GM23338 (cell line): ENCODE results near the gene NID2. TPM values are rescaled to one million over a fixed set of nuclear protein-coding genes. Genes with fewer than 3 reads are reported as not detected.

Experiments used
- ATAC-seq: fragments of 200-7000 bp; cut with Tn5 transposase; 3 replicates; pipeline ENCODE4 v1.9.1; 2020
- DNase-seq: peaks from one replicate; pipeline ENCODE4 v3.0.0-alpha.2; 2015; ENCODE audit warnings: low spot score
- H2AFZ ChIP-seq: fragments of 200-600 bp; sonication (generic); 2 replicates; pipeline ENCODE4 v1.8.0; 2016; ENCODE audit warnings: antibody characterized with exemption, mild to moderate bottlenecking, moderate library complexity
- H3F3A ChIP-seq: fragments of 200-600 bp; sonication (generic); replicated peaks from 2 replicates; pipeline ENCODE4 v1.8.0; 2017; ENCODE audit warnings: antibody characterized with exemption, mixed run types, low read depth
- H3K27ac ChIP-seq: fragments of 200-600 bp; sonication (generic); 2 replicates; pipeline ENCODE4 v1.6.1; 2016; ENCODE audit warnings: low read depth
- H3K27me3 ChIP-seq: fragments of 200-600 bp; sonication (generic); 2 replicates; pipeline ENCODE4 v1.8.0; 2016; ENCODE audit warnings: mild to moderate bottlenecking, mixed run types, moderate library complexity; ENCODE audit not compliant: insufficient read depth
- H3K36me3 ChIP-seq: fragments of 200-600 bp; sonication (generic); 2 replicates; pipeline ENCODE4 v1.8.0; 2016; ENCODE audit warnings: mild to moderate bottlenecking; ENCODE audit not compliant: insufficient read depth
- H3K4me1 ChIP-seq: fragments of 200-600 bp; sonication (generic); 2 replicates; pipeline ENCODE4 v1.8.0; 2016; ENCODE audit warnings: mild to moderate bottlenecking, moderate library complexity; ENCODE audit not compliant: insufficient read depth
- H3K4me2 ChIP-seq: fragments of 200-600 bp; sonication (generic); 2 replicates; pipeline ENCODE4 v1.7.1; 2017; ENCODE audit warnings: mixed run types
- H3K4me3 ChIP-seq: fragments of 200-600 bp; sonication (generic); 2 replicates; pipeline ENCODE4 v1.6.1; 2016; ENCODE audit warnings: mixed run types
- H3K79me2 ChIP-seq: fragments of 200-600 bp; sonication (generic); replicated peaks from 2 replicates; pipeline ENCODE4 v1.8.0; 2017; ENCODE audit warnings: mild to moderate bottlenecking; ENCODE audit not compliant: insufficient read depth
- H3K9me2 ChIP-seq: fragments of 200-600 bp; sonication (generic); 2 replicates; pipeline ENCODE4 v1.8.0; 2017; ENCODE audit not compliant: insufficient read depth
- H4K20me1 ChIP-seq: fragments of 200-600 bp; sonication (generic); replicated peaks from 2 replicates; pipeline ENCODE4 v1.8.0; 2017; ENCODE audit warnings: mild to moderate bottlenecking; ENCODE audit not compliant: insufficient read depth
- H3K27ac Mint-ChIP-seq: 2 replicates; pipeline ENCODE4 v1.8.0; 2020; ENCODE audit warnings: inconsistent platforms, mild to moderate bottlenecking, moderate library complexity, mixed read lengths
- H3K27me3 Mint-ChIP-seq: 3 replicates; pipeline ENCODE4 v1.8.0; 2022; ENCODE audit warnings: low read depth, mild to moderate bottlenecking, moderate library complexity, mixed read lengths, inconsistent platforms; ENCODE audit not compliant: insufficient read depth, poor library complexity
- H3K36me3 Mint-ChIP-seq: 3 replicates; pipeline ENCODE4 v1.8.0; 2021; ENCODE audit warnings: low read depth, mild to moderate bottlenecking, inconsistent platforms, moderate library complexity, mixed read lengths
- H3K4me1 Mint-ChIP-seq: 3 replicates; pipeline ENCODE4 v1.8.0; 2020; ENCODE audit warnings: mild to moderate bottlenecking, inconsistent platforms, mixed read lengths
- H3K4me3 Mint-ChIP-seq: 3 replicates; pipeline ENCODE4 v1.8.0; 2021; ENCODE audit warnings: moderate library complexity, mild to moderate bottlenecking, inconsistent platforms, mixed read lengths
- H3K9me3 Mint-ChIP-seq: 3 replicates; pipeline ENCODE4 v1.8.0; 2020; ENCODE audit warnings: moderate library complexity, mild to moderate bottlenecking, inconsistent platforms, mixed read lengths
- CREB1 ChIP-seq: fragments of 250-450 bp; sonication (Bioruptor Pico); IDR thresholded peaks from 2 replicates; pipeline ENCODE4 v1.5.0; 2020; ENCODE audit warnings: low read depth, mild to moderate bottlenecking, moderate library complexity
- CTCF ChIP-seq, 2 experiments: fragments of 200-600 bp in 1 of 2; sonication (generic) in 1 of 2; conservative IDR thresholded peaks; 2 replicates each; pipeline versions ENCODE4 v1.5.1 to v1.6.1; 2016 to 2017; ENCODE audit warnings: antibody characterized with exemption in 2 of 2, low read depth in 2 of 2, mild to moderate bottlenecking in 2 of 2, moderate library complexity in 1 of 2
- ETS1 ChIP-seq: IDR thresholded peaks from 2 replicates; pipeline ENCODE4 v1.6.1; 2016; ENCODE audit warnings: antibody characterized with exemption
- EZH2 ChIP-seq: fragments of 200-600 bp; sonication (generic); IDR thresholded peaks from one replicate; pipeline ENCODE4 v1.8.0; 2017; ENCODE audit warnings: antibody characterized with exemption, mild to moderate bottlenecking, low read depth; ENCODE audit not compliant: unreplicated experiment
- EZH2phosphoT487 ChIP-seq: fragments of 200-600 bp; sonication (generic); IDR thresholded peaks from one replicate; pipeline ENCODE4 v1.8.1; 2018; ENCODE audit warnings: antibody characterized with exemption; ENCODE audit not compliant: unreplicated experiment
- JUNB ChIP-seq: IDR thresholded peaks from one replicate; pipeline ENCODE4 v1.6.1; 2016; ENCODE audit warnings: antibody characterized with exemption; ENCODE audit not compliant: unreplicated experiment
- NANOG ChIP-seq: IDR thresholded peaks from 2 replicates; pipeline ENCODE4 v1.6.1; 2016; ENCODE audit warnings: antibody characterized with exemption, borderline replicate concordance
- POLR2AphosphoS5 ChIP-seq: IDR thresholded peaks from 2 replicates; pipeline ENCODE4 v1.6.1; 2016; ENCODE audit warnings: antibody characterized with exemption, low read depth
- REST ChIP-seq: IDR thresholded peaks from one replicate; pipeline ENCODE4 v1.6.1; 2018; ENCODE audit warnings: antibody characterized with exemption; ENCODE audit not compliant: unreplicated experiment
- STAT1 ChIP-seq: IDR thresholded peaks from one replicate; pipeline ENCODE4 v1.6.1; 2016; ENCODE audit warnings: antibody characterized with exemption; ENCODE audit not compliant: unreplicated experiment
- ZNF114 ChIP-seq: fragments of 250-450 bp; sonication (Bioruptor Pico); IDR thresholded peaks from 2 replicates; pipeline ENCODE4 v1.5.0; 2020; ENCODE audit warnings: mild to moderate bottlenecking, moderate library complexity
- ZNF331 ChIP-seq: fragments of 250-450 bp; sonication (Bioruptor Pico); IDR thresholded peaks from 2 replicates; pipeline ENCODE4 v1.5.0; 2020; ENCODE audit warnings: low read depth, mild to moderate bottlenecking, moderate library complexity
- ZNF462 ChIP-seq: fragments of 250-450 bp; sonication (Bioruptor Pico); IDR thresholded peaks from 2 replicates; pipeline ENCODE4 v1.5.0; 2020; ENCODE audit warnings: mild to moderate bottlenecking, moderate library complexity
- polyA plus RNA-seq: library from polyadenylated mRNA; unstranded; fragments of >200 nt; fragmentation: Nextera tagmentation; extraction: Ambion mirVana; gene quantifications from 2 replicates; pipeline ENCODE4 v1.2.1, GENCODE V29; 2016
- total RNA-seq: library from RNA; depleted of rRNA; stranded (reverse); fragments of >200 nt; shearing (Covaris generic); gene quantifications from 2 replicates; pipeline ENCODE4 v1.2.3, GENCODE V29; 2014

The NID2 gene
- total and polyA plus RNA-seq, 2 experiments from 2014 or later, result 4.3 to 10.4 TPM

- no peaks in the 10 kb centered on the region for H3K79me2 ChIP-seq
- peaks cover 1% of the 10 kb centered on the region for H3K27me3 Mint-ChIP-seq
Observed at GRCh38 chr14:52044791-52045522, 23.9 kb downstream of the NID2 start.

More at GRCh38 chr14:52044791-52045522, 23.9 kb downstream of the NID2 start:
- Histone ChIP-seq H3K4me3 (no peak overlapping the region), H3F3A (no peaks in the 10 kb centered on the region), H4K20me1 (no peaks in the 10 kb centered on the region), H3K27ac (no peak overlapping the region), H3K4me2 (no peak overlapping the region), H3K36me3 (no peaks in the 10 kb centered on the region), H3K27me3 (no peaks in the 10 kb centered on the region), H3K9me2 (no peaks in the 10 kb centered on the region), H2AFZ (no peak overlapping the region), H3K4me1 (no peaks in the 10 kb centered on the region)
- no peaks in the 10 kb centered on the region for H3K36me3 Mint-ChIP-seq
- H3K27ac Mint-ChIP-seq, result no peak overlapping the region
- ATAC-seq (no peak), DNase-seq (no peak)
- H3K4me1 Mint-ChIP-seq, result peaks cover 16% of the 10 kb centered on the region
- TF ChIP-seq JUNB (no peak), EZH2 (no peak), ZNF331 (CRISPR knock-in tag) (no peak), ETS1 (no peak), ZNF114 (no peak), CREB1 (CRISPR knock-in tag) (no peak), ZNF462 (CRISPR knock-in tag) (no peak), STAT1 (no peak), NANOG (no peak), REST (no peak), CTCF (conservative IDR thresholded peaks at IDR 0.05; ENCODE audit: low read depth in 2 of 2) (no peak), POLR2AphosphoS5 (no peak), EZH2phosphoT487 (no peak)
- no peak overlapping the region for H3K4me3 Mint-ChIP-seq
- no peaks in the 10 kb centered on the region; the same call in 2 of the 3 replicates for H3K9me3 Mint-ChIP-seq
